GM23248 (cell line): ENCODE measurements around the gene WIZ.

Experiments
- EZH2 ChIP-seq: fragments of 200-600 bp; sonication (generic); IDR thresholded peaks from 2 replicates; pipeline ENCODE4 v1.6.1; 2018; ENCODE audit warnings: antibody characterized with exemption, mild to moderate bottlenecking; ENCODE audit not compliant: insufficient read depth, poor library complexity, severe bottlenecking
- EZH2phosphoT487 ChIP-seq: fragments of 200-600 bp; sonication (generic); IDR thresholded peaks from 2 replicates; pipeline ENCODE4 v1.6.1; 2018; ENCODE audit warnings: antibody characterized with exemption, moderate library complexity, mild to moderate bottlenecking, low read depth; ENCODE audit not compliant: insufficient read depth

- TF ChIP-seq EZH2 (no peak), EZH2phosphoT487 (no peak)
These were observed 21.7 kb downstream of the WIZ start for GRCh38 chr19:15427991-15428471.
